ENCODE measurements around the gene WFS1.

GRCh38 chr4:6272863-6273660, 3.4 kb downstream of the WFS1 start:
- TF ChIP-seq MAX (IDR thresholded peaks at IDR 0.05) (no peak), USF1 (IDR thresholded peaks at IDR 0.05) (no peak), REST (IDR thresholded peaks at IDR 0.05; ENCODE audit: low read depth) (no peak), CREB1 (IDR thresholded peaks at IDR 0.05; ENCODE audit: low read depth) (no peak), ZBTB7A (IDR thresholded peaks at IDR 0.05; ENCODE audit: low read depth) (no peak), YY1 (IDR thresholded peaks at IDR 0.05; ENCODE audit: low read depth) (no peak), TAF1 (IDR thresholded peaks at IDR 0.05; ENCODE audit: low read depth) (no peak), RAD21 (IDR thresholded peaks at IDR 0.05; ENCODE audit: low read depth) (no peak)
